OCI-M2 (cell line): ENCODE data around the gene POU2AF1.

Experiments used
- DNase-seq: peaks from one replicate; lab custom pipeline; 2025; ENCODE audit not compliant: unreplicated experiment; lab: John Stamatoyannopoulos, UW

The POU2AF1 gene

DNA sequence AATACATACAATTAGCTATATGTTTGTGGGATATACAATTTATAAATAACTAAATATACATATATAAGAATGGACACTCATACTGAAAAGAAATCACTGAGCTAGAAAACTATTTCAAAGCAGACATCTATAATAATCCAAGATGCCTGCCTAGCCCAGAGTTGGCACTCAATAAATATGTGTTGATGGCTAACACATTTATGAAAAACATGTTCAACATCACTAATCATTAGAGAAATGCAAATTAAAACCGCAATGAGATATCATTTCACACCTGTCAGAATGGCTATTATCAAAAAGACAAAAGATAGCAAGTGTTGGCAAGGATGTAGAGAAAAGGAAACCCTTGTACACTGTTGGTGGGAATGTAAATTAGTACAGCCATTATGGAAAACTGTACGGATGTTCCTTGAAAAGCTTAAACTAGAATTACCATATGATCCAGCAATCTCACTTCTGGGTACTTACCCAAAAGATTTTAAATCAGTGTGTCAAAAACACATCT, 29.8 kb downstream of the POU2AF1 start:
- DNase-seq = no peak

DNA sequence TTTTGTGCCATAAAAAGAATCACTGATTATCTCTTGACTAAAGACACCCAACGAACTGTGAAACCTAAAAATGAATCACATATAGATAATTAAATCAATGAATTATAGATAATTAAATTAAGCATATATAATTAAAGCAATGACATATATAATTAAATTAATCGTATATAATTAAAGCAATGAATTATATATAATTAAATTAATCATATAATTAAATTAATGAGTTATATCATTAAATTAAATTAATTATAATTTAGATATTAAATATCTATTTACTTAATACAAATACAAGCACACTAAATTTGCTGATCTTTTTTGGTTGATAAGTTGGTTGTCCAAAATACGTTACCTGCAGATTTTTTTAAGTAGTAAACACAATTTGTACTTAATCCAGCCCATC, 30.9 kb downstream of the POU2AF1 start:
- DNase-seq = no peak

GRCh38 chr11:111347723-111348115, 31.4 kb downstream of the POU2AF1 start:
- DNase-seq = no peak

GRCh38 chr11:111347002-111347722, 31.9 kb downstream of the POU2AF1 start:
- DNase-seq = no peak

GRCh38 chr11:111344032-111344431, 35.0 kb downstream of the POU2AF1 start:
- no peak for DNase-seq

- DNase-seq = no peak
Observed at GRCh38 chr11:111342329-111342728, 36.7 kb downstream of the POU2AF1 start.

GRCh38 chr11:111339758-111340388, 39.2 kb downstream of the POU2AF1 start:
- no peak for DNase-seq

GRCh38 chr11:111336582-111337256, 42.4 kb downstream of the POU2AF1 start:
- DNase-seq = no peak

GRCh38 chr11:111336062-111336461, 43.0 kb downstream of the POU2AF1 start:
- DNase-seq = no peak

GRCh38 chr11:111335549-111335948, 43.5 kb downstream of the POU2AF1 start:
- DNase-seq = no peak

- DNase-seq = no peak
Observed at GRCh38 chr11:111334532-111335502, 44.3 kb downstream of the POU2AF1 start.

GRCh38 chr11:111331711-111332479, 47.2 kb downstream of the POU2AF1 start:
- DNase-seq = no peak

DNA sequence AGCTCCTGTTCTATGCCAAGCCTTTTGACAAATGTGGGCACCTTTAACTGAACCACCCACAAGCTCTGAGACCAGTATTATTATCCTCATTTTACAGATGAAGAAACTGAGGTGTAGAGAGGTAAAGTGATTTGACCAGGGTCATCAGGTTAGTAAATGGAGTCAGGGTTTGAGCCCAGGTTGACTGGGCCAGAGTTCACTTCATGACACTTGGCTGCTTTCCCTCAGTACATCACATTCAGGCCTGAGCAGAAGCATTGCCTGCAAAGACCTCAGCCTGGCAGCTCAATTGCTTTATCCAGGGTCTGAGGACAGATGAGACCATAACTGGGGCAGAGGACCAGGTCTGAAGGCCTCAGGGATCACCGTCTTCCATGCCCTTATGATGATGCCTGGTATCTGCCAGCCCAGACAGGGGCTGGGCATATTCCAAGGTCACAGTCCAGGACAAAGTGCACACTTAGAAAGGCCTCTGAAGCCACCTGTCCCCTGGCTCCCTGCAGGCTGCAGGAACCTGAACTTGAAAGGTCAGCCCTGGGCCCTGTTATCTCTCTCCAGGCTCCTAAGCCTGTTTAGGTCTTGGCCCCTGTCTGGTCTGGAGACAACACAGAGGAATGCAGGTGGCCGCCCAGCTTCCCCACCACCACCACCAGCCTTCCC, 48.7 kb downstream of the POU2AF1 start:
- no peak for DNase-seq

- DNase-seq = no peak
Observed at GRCh38 chr11:111329306-111330204, 49.5 kb downstream of the POU2AF1 start.

- no peak for DNase-seq
Observed at GRCh38 chr11:111327908-111328624, 51.0 kb downstream of the POU2AF1 start.

DNA sequence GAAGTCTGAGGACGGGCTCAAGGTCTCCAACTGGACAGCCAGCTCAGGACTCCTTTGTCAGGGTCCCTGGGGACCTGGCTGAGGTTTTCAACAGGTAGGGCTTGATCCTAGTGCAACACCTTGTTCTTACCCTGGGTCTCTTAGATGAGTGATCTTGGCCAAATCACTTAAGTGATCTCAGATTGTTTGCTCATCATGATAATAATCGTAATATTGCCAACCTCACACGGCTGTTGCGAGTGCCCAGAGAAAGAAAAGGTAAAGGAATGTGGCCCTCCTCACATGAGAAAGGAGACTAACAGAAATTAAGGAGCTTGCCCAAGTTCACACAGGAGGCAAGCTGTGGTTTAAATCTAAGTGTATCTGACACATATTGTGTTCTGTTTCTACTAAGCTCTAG, 52.3 kb downstream of the POU2AF1 start:
- no peak for DNase-seq

DNA sequence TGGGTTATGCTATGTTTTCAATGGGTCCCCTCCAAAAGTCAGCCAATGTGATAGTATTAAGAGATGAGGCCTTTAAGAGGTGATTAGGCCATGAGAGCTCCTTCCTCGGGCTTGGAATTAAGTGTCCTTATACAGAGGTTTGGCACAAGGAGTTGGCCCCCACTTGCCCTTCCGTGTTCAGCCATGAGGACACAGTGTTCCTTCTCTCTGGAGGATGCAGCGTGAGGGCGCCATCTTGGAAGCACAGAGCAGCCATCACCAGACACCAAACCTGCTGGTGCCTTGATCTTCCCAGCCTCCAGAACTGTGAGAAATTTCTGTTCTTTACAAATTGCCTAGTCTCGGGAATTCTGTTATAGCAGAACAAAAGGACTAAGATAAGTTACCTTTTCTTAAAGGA, 53.8 kb downstream of the POU2AF1 start:
- no peak for DNase-seq

GRCh38 chr11:111324277-111324720, 54.8 kb downstream of the POU2AF1 start:
- no peak for DNase-seq
